Gastroesophageal sphincter (tissue), 4 donors: ENCODE data around the gene CCDC136. TPM values are rescaled to one million over a fixed set of nuclear protein-coding genes. Genes with fewer than 3 reads are reported as not detected.
A peak's percentile ranks its signal among the peaks of the same experiment; 100 is the strongest.

Experiments
- ATAC-seq: fragments of 150-250 bp; one replicate; pipeline ENCODE4 v1.9.1; 2016; ENCODE audit warnings: mild to moderate bottlenecking, moderate library complexity
- H3K27ac ChIP-seq, 4 donors: fragments of 200-600 bp; sonication (generic) in 3 of 4; 1 replicate in 3 of 4; 2 replicates in 1 of 4; pipeline ENCODE4 v1.5.1; 2016 to 2019
- H3K27me3 ChIP-seq: fragments of 200-600 bp; sonication (generic); one replicate; pipeline ENCODE4 v1.5.1; 2019
- H3K36me3 ChIP-seq, 2 donors: fragments of 200-600 bp; sonication (generic); one replicate each; pipeline ENCODE4 v1.5.1; 2019; ENCODE audit warnings: control low read depth in 1 of 2
- H3K4me1 ChIP-seq, 3 donors: fragments of 200-600 bp; sonication (generic); 1 replicate in 2 of 3; 2 replicates in 1 of 3; pipeline ENCODE4 v1.5.1; 2016 to 2019; ENCODE audit warnings: control low read depth in 2 of 3
- H3K4me3 ChIP-seq, 2 donors: fragments of 200-600 bp; sonication (generic); one replicate each; pipeline ENCODE4 v1.5.1; 2019; ENCODE audit warnings: mild to moderate bottlenecking in 1 of 2, moderate library complexity in 1 of 2
- H3K9me3 ChIP-seq, 3 donors: fragments of 200-600 bp; sonication (generic); one replicate each; pipeline ENCODE4 v1.5.1; 2017 to 2019; ENCODE audit warnings: control low read depth in 2 of 3
- CTCF ChIP-seq, 4 experiments: fragments of 200-600 bp in 2 of 4; fragments of 450-650 bp in 2 of 4; sonication (generic) in 1 of 4; IDR thresholded peaks; one replicate each; pipeline ENCODE4 v1.5.1; 2017 to 2019; ENCODE audit warnings: antibody characterized with exemption in 4 of 4, mild to moderate bottlenecking in 2 of 4, moderate library complexity in 2 of 4
- EP300 ChIP-seq: sonication (generic); formaldehyde crosslinking; IDR thresholded peaks from one replicate; pipeline ENCODE4 v1.6.1; 2017; ENCODE audit warnings: antibody characterized with exemption, mild to moderate bottlenecking
- POLR2A ChIP-seq, 2 donors: fragments of 450-650 bp; IDR thresholded peaks; one replicate each; pipeline ENCODE4 v1.6.1; 2017; ENCODE audit warnings: antibody characterized with exemption in 2 of 2, mild to moderate bottlenecking in 2 of 2, moderate library complexity in 1 of 2
- POLR2AphosphoS5 ChIP-seq: sonication (generic); formaldehyde crosslinking; IDR thresholded peaks from one replicate; pipeline ENCODE4 v1.6.1; 2017; ENCODE audit warnings: antibody characterized with exemption
- WGBS, 2 donors: methylation state at CpG; one replicate each; pipeline ENCODE4 v1.1.5; 2018; ENCODE audit warnings: low coverage in 1 of 2; 5-methylcytosine and 5-hydroxymethylcytosine counted together
- total RNA-seq, 4 donors: library from RNA; depleted of rRNA; stranded (reverse); fragments of >200 nt; gene quantifications; one replicate each; pipeline ENCODE4 v1.1.0, GENCODE V29; 2016

The CCDC136 gene
- total RNA-seq, 4 donors from 2014 or later: 14.5 to 46.9 (median 21.5) TPM

GRCh38 chr7:128845987-128846386 lies 54.2 kb downstream of the CCDC136 start:
- no peak for ATAC-seq
- no peaks in the 10 kb centered on the region for H3K9me3 ChIP-seq

DNA sequence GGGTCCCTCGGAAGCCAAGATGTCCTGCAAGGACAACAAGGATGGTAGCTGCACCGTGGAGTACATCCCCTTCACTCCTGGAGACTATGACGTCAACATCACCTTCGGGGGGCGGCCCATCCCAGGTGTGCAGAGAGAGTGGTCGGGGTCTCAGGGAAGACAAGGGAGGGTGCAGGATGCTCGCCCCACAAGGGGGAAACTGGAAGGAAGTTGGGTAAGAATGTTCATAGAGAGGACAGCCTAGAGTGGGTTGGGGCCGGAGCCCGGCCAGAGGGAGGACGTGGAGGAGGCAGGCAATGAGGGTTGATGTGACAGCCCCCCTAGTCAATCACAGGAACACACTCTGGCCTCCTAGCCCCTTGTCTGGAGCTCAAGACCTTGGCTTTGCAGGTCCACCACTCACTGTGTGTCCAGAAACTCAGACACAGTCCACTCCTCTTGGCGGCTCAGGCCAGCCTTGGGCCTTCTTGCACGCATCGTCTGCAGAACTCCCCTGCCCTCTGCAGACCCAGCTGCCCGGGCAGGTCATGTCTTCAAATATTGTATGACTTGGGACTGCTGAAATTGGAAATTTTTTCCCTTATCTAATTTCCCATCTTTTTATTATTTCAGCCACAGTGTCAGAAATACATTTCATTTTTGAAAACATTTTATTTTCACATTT lies 55.1 kb downstream of the CCDC136 start:
- TF ChIP-seq CTCF (IDR thresholded peaks at IDR 0.05) (no peak), POLR2A (IDR thresholded peaks at IDR 0.05) (no peak), POLR2AphosphoS5 (no peak), EP300 (no peak)
- WGBS, 2 donors: 71 to 77% methylated on average over 6 to 9 of the region's 14 CpGs
- Histone ChIP-seq H3K27ac (no peak overlapping the region), H3K9me3 (no peaks in the 10 kb centered on the region), H3K4me3 (no peak overlapping the region), H3K27me3 (no peaks in the 10 kb centered on the region), H3K4me1 (peaks cover 0 to 3% (median 0%) of the 10 kb centered on the region in 3 donors), H3K36me3 (peaks cover 0 to 100% of the 10 kb centered on the region in 2 donors)
- no peak for ATAC-seq

More at GRCh38 chr7:128845987-128846386, 54.2 kb downstream of the CCDC136 start:
- Histone ChIP-seq H3K27me3 (no peaks in the 10 kb centered on the region), H3K4me3 (no peak overlapping the region), H3K36me3 (peaks cover 0 to 100% of the 10 kb centered on the region in 2 donors), H3K4me1 (peaks cover 0 to 13% (median 0%) of the 10 kb centered on the region in 3 donors), H3K27ac (peak overlapping the region in 3 of 4 donors; percentile 35 to 48 (median 40))
- 80% methylated on average over 3 of the region's 19 CpGs; no CpG with 5 or more reads in 1 of the 2 donors for WGBS, 2 donors
- no peak for TF ChIP-seq EP300
- no peak for TF ChIP-seq POLR2A (IDR thresholded peaks at IDR 0.05)
- TF ChIP-seq POLR2AphosphoS5: no peak

- peaks cover 0 to 100% of the 10 kb centered on the region in 2 donors for H3K36me3 ChIP-seq
- peak overlapping the region in 3 of 4 donors; percentile 6 to 37 (median 18) for H3K27ac ChIP-seq
- ATAC-seq: no peak
- H3K9me3 ChIP-seq: no peaks in the 10 kb centered on the region
- no CpG with 5 or more reads among the region's 17 CpGs for WGBS, 2 donors
- no peak overlapping the region for H3K4me3 ChIP-seq
- TF ChIP-seq CTCF (IDR thresholded peaks at IDR 0.05) (no peak), EP300 (no peak), POLR2A (IDR thresholded peaks at IDR 0.05) (no peak), POLR2AphosphoS5 (no peak)
- H3K27me3 ChIP-seq: no peaks in the 10 kb centered on the region
- H3K4me1 ChIP-seq: no peaks in the 10 kb centered on the region
These were observed 56.0 kb downstream of the CCDC136 start for GRCh38 chr7:128847721-128848211.

GRCh38 chr7:128848289-128849155 lies 56.8 kb downstream of the CCDC136 start:
- no peak for ATAC-seq
- no peak for TF ChIP-seq EP300
- TF ChIP-seq CTCF (IDR thresholded peaks at IDR 0.05): no peak
- TF ChIP-seq POLR2A (IDR thresholded peaks at IDR 0.05): no peak
- no peak for TF ChIP-seq POLR2AphosphoS5

GRCh38 chr7:128849156-128849515 lies 57.4 kb downstream of the CCDC136 start:
- WGBS, 2 donors: 100% methylated on average over 2 of the region's 16 CpGs; no CpG with 5 or more reads in 1 of the 2 donors
- Histone ChIP-seq H3K27ac (peak overlapping the region in 2 of 4 donors; percentile 18 to 33), H3K9me3 (no peaks in the 10 kb centered on the region), H3K27me3 (no peaks in the 10 kb centered on the region), H3K36me3 (peaks cover 0 to 100% of the 10 kb centered on the region in 2 donors), H3K4me3 (no peak overlapping the region), H3K4me1 (no peaks in the 10 kb centered on the region)
- TF ChIP-seq EP300 (no peak), POLR2AphosphoS5 (no peak), POLR2A (IDR thresholded peaks at IDR 0.05) (no peak), CTCF (IDR thresholded peaks at IDR 0.05) (no peak)
- ATAC-seq: no peak

More at GRCh38 chr7:128848289-128849155, 56.8 kb downstream of the CCDC136 start:
- WGBS, 2 donors: 71 to 80% methylated on average over 1 to 4 of the region's 31 CpGs
- no peak overlapping the region for H3K4me3 ChIP-seq
- no peaks in the 10 kb centered on the region for H3K27me3 ChIP-seq
- peaks cover 0 to 100% of the 10 kb centered on the region in 2 donors for H3K36me3 ChIP-seq
- H3K4me1 ChIP-seq: no peaks in the 10 kb centered on the region
- H3K9me3 ChIP-seq: no peaks in the 10 kb centered on the region
- peak overlapping the region in 3 of 4 donors; percentile 6 to 37 (median 18) for H3K27ac ChIP-seq
